Naive thymus-derived CD4-positive, alpha-beta T cell (primary cell): ENCODE results near the gene NINL. TPM values are rescaled to one million over a fixed set of nuclear protein-coding genes. Genes with fewer than 3 reads are reported as not detected.
"Not testable (repeated sequence)": the region's sequence is repeated elsewhere in the genome, so short reads cannot be mapped to it uniquely, and the experiment has no call there.

Experiments
- ATAC-seq: fragments of 150-1000 bp; cut with Tn5 transposase; 2 replicates; pipeline ENCODE4 v1.10.0; 2021; ENCODE audit warnings: mild to moderate bottlenecking, moderate library complexity
- CTCF ChIA-PET: fragments of 350-600 bp; sonication (Branson Sonifier 250); formaldehyde crosslinking; loops from one replicate; lab custom pipeline; 2021; ENCODE audit warnings: antibody characterized with exemption; lab: Charles Lee
- POLR2A ChIA-PET: fragments of 350-600 bp; sonication (Branson Sonifier 250); formaldehyde crosslinking; loops from one replicate; lab custom pipeline; 2021; ENCODE audit warnings: antibody characterized with exemption, inconsistent platforms; lab: Charles Lee
- DNase-seq, 9 donors: peaks; one replicate each; pipeline versions ENCODE4 v3.0.0 to v3.0.0-alpha.2; 2020 to 2022; ENCODE audit warnings: mixed read lengths in 1 of 9
- H3K27ac ChIP-seq: one replicate; pipeline ENCODE4 v1.7.0; 2013; ENCODE audit warnings: mild to moderate bottlenecking, low read depth, low read length, moderate library complexity
- H3K27me3 ChIP-seq, 2 donors: one replicate each; pipeline ENCODE4 v1.7.0; 2013; ENCODE audit warnings: low read length in 2 of 2, mild to moderate bottlenecking in 2 of 2, moderate library complexity in 2 of 2; ENCODE audit not compliant: control insufficient read depth in 2 of 2, insufficient read depth in 2 of 2
- H3K36me3 ChIP-seq, 3 experiments: 1 replicate in 2 of 3; 2 replicates in 1 of 3; pipeline ENCODE4 v1.7.0; 2013; ENCODE audit warnings: low read length in 3 of 3, mild to moderate bottlenecking in 3 of 3, moderate library complexity in 1 of 3; ENCODE audit not compliant: insufficient read depth in 3 of 3, control insufficient read depth in 2 of 3
- H3K4me1 ChIP-seq, 2 donors: one replicate each; pipeline ENCODE4 v1.7.0; 2013; ENCODE audit warnings: low read length in 2 of 2, mild to moderate bottlenecking in 2 of 2, moderate library complexity in 1 of 2; ENCODE audit not compliant: control insufficient read depth in 2 of 2, insufficient read depth in 2 of 2
- H3K4me3 ChIP-seq: 2 replicates; pipeline ENCODE4 v1.7.0; 2013; ENCODE audit warnings: mild to moderate bottlenecking, low read length
- H3K9me3 ChIP-seq, 3 experiments: 1 replicate in 2 of 3; 2 replicates in 1 of 3; pipeline ENCODE4 v1.7.0; 2013; ENCODE audit warnings: low read length in 3 of 3; ENCODE audit not compliant: control insufficient read depth in 2 of 3
- H3K27ac Mint-ChIP-seq, 9 donors: one replicate each; pipeline ENCODE4 v1.8.0; 2020 to 2022; ENCODE audit warnings: mixed read lengths in 9 of 9, mild to moderate bottlenecking in 8 of 9, moderate library complexity in 5 of 9, inconsistent platforms in 2 of 9
- H3K27me3 Mint-ChIP-seq, 5 donors: one replicate each; pipeline ENCODE4 v1.8.0; 2021 to 2022; ENCODE audit warnings: mixed read lengths in 5 of 5, mild to moderate bottlenecking in 1 of 5
- H3K36me3 Mint-ChIP-seq, 5 donors: one replicate each; pipeline ENCODE4 v1.8.0; 2020 to 2022; ENCODE audit warnings: mixed read lengths in 5 of 5, mild to moderate bottlenecking in 3 of 5, inconsistent platforms in 1 of 5
- H3K4me1 Mint-ChIP-seq, 7 donors: one replicate each; pipeline ENCODE4 v1.8.0; 2020 to 2022; ENCODE audit warnings: mixed read lengths in 7 of 7, mild to moderate bottlenecking in 3 of 7, inconsistent platforms in 1 of 7
- H3K4me3 Mint-ChIP-seq, 10 donors: one replicate each; pipeline ENCODE4 v1.8.0; 2020 to 2022; ENCODE audit warnings: mild to moderate bottlenecking in 10 of 10, mixed read lengths in 10 of 10, moderate library complexity in 6 of 10, inconsistent platforms in 2 of 10
- H3K9me3 Mint-ChIP-seq, 11 donors: one replicate each; pipeline ENCODE4 v1.8.0; 2020 to 2022; ENCODE audit warnings: mixed read lengths in 11 of 11, mild to moderate bottlenecking in 4 of 11, inconsistent platforms in 1 of 11, moderate library complexity in 1 of 11
- intact Hi-C, 2 donors: fragments of 100-400 bp; cut with micrococcal nuclease; formaldehyde crosslinking; loops; one replicate each; pipeline ENCODE4 v1.15.1; 2023
- polyA plus RNA-seq, 2 donors: library from polyadenylated mRNA; unstranded; fragments of 300-500 nt; fragmentation: Illumina TruSeq; gene quantifications; one replicate each; pipeline ENCODE4 v1.2.3, GENCODE V29; 2021
- total RNA-seq, 6 experiments: library from RNA in 5 of 6; stranded (reverse) in 5 of 6; gene quantifications; 1 replicate in 5 of 6; 2 replicates in 1 of 6; pipeline ENCODE4 v1.2.3 and lab custom pipeline; 2021 to 2026

The NINL gene
- total and polyA plus RNA-seq, 7 experiments from 2014 or later, result 0.31 to 4.2 (median 2.4) TPM

DNA sequence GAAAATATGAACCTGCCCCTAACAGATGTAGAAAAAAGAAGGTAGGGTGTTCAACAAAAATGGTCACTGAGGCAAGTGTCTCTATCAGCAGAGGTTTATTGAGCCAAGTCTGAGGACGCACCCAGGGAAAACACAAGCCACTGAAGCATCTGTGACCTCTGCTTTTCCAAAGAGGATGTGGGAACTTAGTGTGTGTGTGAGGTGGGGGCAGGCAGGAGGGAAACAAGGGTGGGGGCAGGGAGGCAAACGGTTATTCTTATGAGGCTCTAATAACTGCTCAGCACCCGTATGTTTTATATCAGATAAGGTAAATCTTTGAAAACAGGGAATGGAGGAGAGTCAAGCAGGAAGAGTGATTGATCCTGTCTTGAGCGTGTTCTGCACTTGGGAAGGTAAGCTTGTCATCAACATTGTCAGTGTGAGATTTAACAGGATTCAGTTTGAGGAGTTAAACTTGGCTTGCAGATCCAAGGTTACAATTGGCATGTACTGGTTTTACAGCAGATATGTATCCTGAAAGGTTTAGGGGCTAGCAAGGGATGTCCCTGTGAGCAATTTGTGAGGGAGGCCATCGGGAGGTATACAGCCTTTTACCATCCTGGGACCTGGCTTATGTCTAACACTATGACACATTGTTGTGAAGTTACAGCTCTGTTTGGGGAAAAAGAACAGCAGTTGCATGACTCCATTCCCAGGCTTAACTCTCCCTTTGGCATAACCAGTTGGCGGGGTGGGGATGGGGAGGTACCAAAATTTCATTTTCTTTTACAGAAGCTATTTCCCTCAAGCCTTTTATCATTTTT, 33.7 kb downstream of the NINL start:
- ChIA-PET POLR2A (interaction anchor here (0.7 kb wide), 1 partner anchor 11 kb away, joined by 3 read pairs; no protein-coding TSS in a partner anchor), CTCF (interaction anchor here (0.6 kb wide), 1 partner anchor 91 kb away, joined by 3 read pairs; no protein-coding TSS in a partner anchor)
- H3K4me3 Mint-ChIP-seq, result no peak overlapping the region
- intact Hi-C loops, result no loop called here
- no peak overlapping the region for H3K27ac Mint-ChIP-seq
- no peaks in the 10 kb centered on the region for H3K27me3 ChIP-seq
- H3K4me1 Mint-ChIP-seq, result peaks cover 0 to 14% (median 0%) of the 10 kb centered on the region in 7 donors
- H3K36me3 ChIP-seq, result no peaks in the 10 kb centered on the region
- no peak overlapping the region for H3K27ac ChIP-seq
- no peaks in the 10 kb centered on the region for H3K9me3 Mint-ChIP-seq
- no peaks in the 10 kb centered on the region for H3K9me3 ChIP-seq
- ATAC-seq (no peak), DNase-seq (no peak)
- peaks cover 0 to 3% (median 0%) of the 10 kb centered on the region in 5 donors for H3K36me3 Mint-ChIP-seq
- no peaks in the 10 kb centered on the region for H3K4me1 ChIP-seq
- H3K4me3 ChIP-seq, result no peak overlapping the region
- no peaks in the 10 kb centered on the region for H3K27me3 Mint-ChIP-seq

DNA sequence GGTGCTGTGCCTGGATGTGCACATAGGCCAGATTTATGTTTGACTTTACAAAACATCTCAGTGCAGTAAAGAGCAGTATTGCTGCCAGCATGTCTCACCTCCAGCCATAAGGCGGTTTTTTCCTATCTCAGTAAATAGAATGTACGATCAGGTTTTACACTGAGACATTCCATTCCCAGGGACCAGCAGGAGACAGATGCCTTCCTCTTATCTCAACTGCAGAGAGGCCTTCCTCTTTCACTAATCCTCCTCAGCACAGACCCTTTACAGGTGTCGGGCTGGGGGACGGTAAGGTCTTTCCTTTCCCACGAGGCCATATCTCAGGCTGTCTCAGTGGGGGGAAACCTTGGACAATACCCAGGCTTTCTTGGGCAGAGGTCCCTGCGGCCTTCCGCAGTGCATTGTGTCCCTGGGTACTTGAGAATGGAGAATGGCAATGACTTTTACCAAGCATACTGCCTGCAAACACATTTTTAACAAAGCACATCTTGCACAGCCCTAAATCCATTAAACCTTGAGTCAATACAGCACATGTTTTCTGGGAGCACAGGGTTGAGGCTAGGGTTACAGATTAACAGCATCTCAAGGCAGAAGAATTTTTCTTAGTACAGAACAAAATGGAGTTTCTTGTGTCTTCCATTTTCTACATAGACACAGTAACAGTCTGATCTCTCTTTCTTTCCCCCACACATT, 34.5 kb downstream of the NINL start:
- H3K4me1 ChIP-seq, H3K27ac ChIP-seq, H3K9me3 ChIP-seq, intact Hi-C loops, H3K27me3 Mint-ChIP-seq, H3K4me3 ChIP-seq, CTCF ChIA-PET, H3K4me3 Mint-ChIP-seq, DNase-seq, H3K27me3 ChIP-seq, H3K36me3 Mint-ChIP-seq, H3K36me3 ChIP-seq, ATAC-seq, H3K27ac Mint-ChIP-seq, H3K9me3 Mint-ChIP-seq, POLR2A ChIA-PET: not testable (repeated sequence)
- peaks cover 0 to 14% (median 0%) of the 10 kb centered on the region in 7 donors for H3K4me1 Mint-ChIP-seq

DNA sequence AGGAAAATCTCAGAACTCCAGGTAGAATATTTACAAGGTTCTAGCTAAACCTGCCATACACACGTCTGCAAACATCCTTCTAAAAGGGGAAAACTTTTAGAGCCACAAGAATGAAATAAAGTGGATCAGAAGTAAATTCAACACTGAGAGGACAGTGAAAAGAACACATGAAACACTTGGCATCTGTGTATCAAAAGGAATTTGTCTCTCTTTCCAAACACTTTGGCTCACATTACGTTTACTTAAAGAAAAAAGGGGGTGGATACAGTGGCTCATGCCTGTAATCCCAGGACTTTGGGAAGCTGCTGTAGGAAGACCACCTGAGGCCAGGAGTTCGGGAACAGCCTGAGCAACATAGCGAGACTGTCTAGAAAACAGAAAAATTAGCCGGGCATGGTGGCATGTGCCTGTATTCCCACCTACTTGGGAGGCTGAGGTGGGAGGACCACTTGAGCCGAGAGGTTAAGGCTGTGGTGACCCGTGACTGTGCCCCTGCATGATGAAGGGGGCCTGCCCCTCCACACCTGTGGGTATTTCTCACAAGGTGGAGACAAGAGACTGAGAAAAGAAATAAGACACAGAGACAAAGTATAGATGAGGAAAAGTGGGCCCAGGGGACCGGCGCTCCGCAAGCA, 35.4 kb downstream of the NINL start:
- Mint-ChIP-seq H3K4me1 (peaks cover 0 to 14% (median 0%) of the 10 kb centered on the region in 7 donors), H3K27me3 (no peaks in the 10 kb centered on the region), H3K36me3 (peaks cover 0 to 8% (median 0%) of the 10 kb centered on the region in 5 donors), H3K9me3 (no peaks in the 10 kb centered on the region), H3K27ac (no peak overlapping the region), H3K4me3 (no peak overlapping the region)
- H3K9me3 ChIP-seq, result no peaks in the 10 kb centered on the region
- H3K27ac ChIP-seq, result no peak overlapping the region
- no peak for ATAC-seq
- POLR2A ChIA-PET, result no interaction called here
- H3K4me1 ChIP-seq, result no peaks in the 10 kb centered on the region
- no peaks in the 10 kb centered on the region for H3K36me3 ChIP-seq
- CTCF ChIA-PET, result no interaction called here
- DNase-seq, result no peak
- no peaks in the 10 kb centered on the region for H3K27me3 ChIP-seq
- intact Hi-C loops, result no loop called here
- H3K4me3 ChIP-seq, result no peak overlapping the region

DNA sequence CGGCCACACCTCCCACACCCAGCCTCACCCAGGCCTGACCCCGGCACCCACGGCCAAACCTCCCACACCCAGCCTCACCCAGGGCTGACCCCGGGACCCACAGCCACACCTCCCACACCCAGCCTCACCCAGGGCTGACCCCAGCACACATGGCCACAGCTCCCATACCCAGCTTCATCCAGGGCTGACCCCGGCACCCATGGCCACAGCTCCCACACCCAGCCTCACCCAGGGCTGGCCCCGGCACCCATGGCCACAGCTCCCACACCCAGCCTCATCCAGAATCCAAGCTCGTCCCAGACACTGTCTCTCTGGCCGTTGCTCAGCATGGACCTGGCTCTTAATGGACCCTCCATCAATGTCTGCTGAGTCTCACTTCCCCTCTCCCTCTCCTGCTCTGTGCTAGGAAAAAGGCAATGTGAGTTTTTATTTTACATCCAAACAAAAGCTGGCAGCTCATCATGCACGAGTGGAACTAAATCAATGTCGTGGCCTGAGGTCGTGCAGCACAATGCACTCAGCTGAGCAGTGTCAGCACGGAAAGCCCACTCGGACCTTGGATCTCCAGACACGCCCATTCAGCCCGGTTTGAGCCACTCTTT, 36.1 kb downstream of the NINL start:
- Histone ChIP-seq H3K4me1 (no peaks in the 10 kb centered on the region), H3K36me3 (no peaks in the 10 kb centered on the region), H3K27me3 (no peaks in the 10 kb centered on the region), H3K9me3 (no peaks in the 10 kb centered on the region), H3K4me3 (no peak overlapping the region), H3K27ac (no peak overlapping the region)
- intact Hi-C loops, result no loop called here
- POLR2A ChIA-PET, result no interaction called here
- DNase-seq, result no peak
- Mint-ChIP-seq H3K4me3 (no peak overlapping the region), H3K27ac (no peak overlapping the region), H3K27me3 (no peaks in the 10 kb centered on the region), H3K9me3 (no peaks in the 10 kb centered on the region), H3K4me1 (peaks cover 0 to 14% (median 0%) of the 10 kb centered on the region in 7 donors), H3K36me3 (peaks cover 0 to 8% (median 0%) of the 10 kb centered on the region in 5 donors)
- CTCF ChIA-PET, result no interaction called here
- no peak for ATAC-seq

DNA sequence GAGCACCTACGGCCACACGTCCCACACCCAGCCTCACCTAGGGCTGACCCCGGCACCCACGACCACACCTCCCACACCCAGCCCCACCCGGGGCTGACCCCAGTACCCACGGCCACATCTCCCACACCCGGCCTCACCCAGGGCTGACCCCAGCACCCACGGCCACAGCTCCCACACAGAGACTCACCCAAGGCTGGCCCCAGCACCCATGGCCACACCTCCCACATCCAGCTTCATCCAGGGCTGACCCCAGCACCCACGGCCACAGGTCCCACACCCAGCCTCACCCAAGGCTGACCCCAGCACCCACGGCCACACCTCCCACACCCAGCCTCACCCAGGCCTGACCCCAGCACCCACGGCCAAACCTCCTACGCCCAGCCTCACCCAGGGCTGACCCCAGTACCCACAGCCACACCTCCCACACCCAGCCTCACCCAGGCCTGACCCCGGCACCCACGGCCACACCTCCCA, 36.7 kb downstream of the NINL start:
- Histone ChIP-seq H3K36me3 (no peaks in the 10 kb centered on the region), H3K4me1 (no peaks in the 10 kb centered on the region), H3K9me3 (no peaks in the 10 kb centered on the region), H3K27me3 (no peaks in the 10 kb centered on the region), H3K4me3 (no peak overlapping the region), H3K27ac (no peak overlapping the region)
- ChIA-PET CTCF (no interaction called here), POLR2A (no interaction called here)
- Mint-ChIP-seq H3K4me1 (peaks cover 0 to 14% (median 0%) of the 10 kb centered on the region in 7 donors), H3K27ac (peak overlapping the region in 1 of 9 donors; percentile 55), H3K27me3 (no peaks in the 10 kb centered on the region), H3K9me3 (no peaks in the 10 kb centered on the region), H3K4me3 (no peak overlapping the region), H3K36me3 (peaks cover 0 to 8% (median 0%) of the 10 kb centered on the region in 5 donors)
- no peak for ATAC-seq
- intact Hi-C loops, result no loop called here
- no peak for DNase-seq

DNA sequence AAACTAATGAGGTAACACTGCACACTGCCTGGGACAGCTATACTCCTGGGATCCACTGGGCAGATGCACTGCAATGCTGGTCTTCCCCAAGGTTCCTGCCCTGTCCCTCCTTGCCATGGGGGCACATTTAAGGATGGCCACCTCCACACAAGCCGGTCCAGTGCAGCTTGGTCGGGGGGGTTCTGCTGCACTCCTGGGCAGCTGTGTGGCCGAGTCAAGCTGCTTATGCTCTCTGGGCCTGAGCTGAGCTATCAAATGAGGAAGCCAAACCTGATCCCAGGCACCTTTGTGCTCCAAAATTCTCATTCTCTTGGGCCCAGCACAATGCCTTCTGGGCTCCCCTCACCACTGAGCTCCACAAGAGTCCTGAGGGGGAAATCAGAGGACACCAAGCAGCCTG, 37.3 kb downstream of the NINL start:
- Histone ChIP-seq H3K9me3 (no peaks in the 10 kb centered on the region), H3K27me3 (no peaks in the 10 kb centered on the region), H3K27ac (no peak overlapping the region), H3K4me1 (no peaks in the 10 kb centered on the region), H3K36me3 (no peaks in the 10 kb centered on the region), H3K4me3 (no peak overlapping the region)
- no peak for DNase-seq
- H3K27ac Mint-ChIP-seq, result no peak overlapping the region
- ATAC-seq, result no peak
- CTCF ChIA-PET, result no interaction called here
- intact Hi-C loops, result no loop called here
- no peaks in the 10 kb centered on the region for H3K9me3 Mint-ChIP-seq
- H3K4me1 Mint-ChIP-seq, result peaks cover 0 to 14% (median 0%) of the 10 kb centered on the region in 7 donors
- H3K4me3 Mint-ChIP-seq, result no peak overlapping the region
- POLR2A ChIA-PET, result no interaction called here
- H3K36me3 Mint-ChIP-seq, result peaks cover 0 to 4% (median 0%) of the 10 kb centered on the region in 5 donors
- no peaks in the 10 kb centered on the region for H3K27me3 Mint-ChIP-seq
